Measurements from ENCODE around the gene RTN4R.
"Not testable (repeated sequence)": the region's sequence is repeated elsewhere in the genome, so short reads cannot be mapped to it uniquely, and the experiment has no call there.

RTN4R gene

GRCh38 chr22:20268279-20269012, at the start of gene RTN4R:
Gene RTN4R, minus strand, starts transcription at chr22:20268318. Its CDS starts 226 bp downstream, at chr22:20268092.
- TF ChIP-seq CTCF (IDR thresholded peaks at IDR 0.05; ENCODE audit: low read depth, low read length), result peak; percentile 50
- no peak within 1 kb of the TSS for H3K4me3 ChIP-seq (ENCODE audit: low read depth, low read length)

DNA sequence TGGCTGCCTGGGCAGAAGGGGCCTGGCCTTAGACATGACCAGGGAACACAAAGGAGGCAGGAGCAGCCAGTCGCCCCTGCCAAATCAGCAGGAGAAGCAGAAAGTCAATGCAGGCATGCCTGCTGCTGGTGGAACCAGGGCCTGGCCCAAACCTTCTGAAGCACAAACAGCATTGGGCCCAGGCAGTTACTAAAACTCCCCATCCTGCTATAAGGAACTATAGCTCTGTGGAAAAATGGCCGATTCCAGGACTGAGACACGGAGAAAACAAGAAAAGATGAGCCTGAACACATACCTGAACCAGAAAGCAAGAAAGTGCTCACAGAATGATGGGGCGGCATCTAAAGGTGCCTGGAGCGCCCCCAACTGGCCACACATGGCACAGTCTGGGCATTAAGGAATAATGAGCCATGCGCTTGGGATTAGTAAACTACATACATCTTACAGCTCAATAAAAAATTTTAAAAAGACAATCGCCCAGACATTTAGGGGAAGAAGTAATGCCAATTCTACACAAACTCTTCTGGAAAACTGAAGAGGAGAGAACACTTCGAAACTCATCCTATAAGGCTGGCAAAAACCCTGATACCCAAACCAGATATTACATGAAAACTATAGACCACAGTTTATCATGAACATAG, 49.4 kb upstream of the RTN4R start:
- not testable (repeated sequence) for H3K4me3 ChIP-seq (ENCODE audit: low read depth, low read length)
- peak; percentile 53 for TF ChIP-seq CTCF (IDR thresholded peaks at IDR 0.05; ENCODE audit: low read depth, low read length)

DNA sequence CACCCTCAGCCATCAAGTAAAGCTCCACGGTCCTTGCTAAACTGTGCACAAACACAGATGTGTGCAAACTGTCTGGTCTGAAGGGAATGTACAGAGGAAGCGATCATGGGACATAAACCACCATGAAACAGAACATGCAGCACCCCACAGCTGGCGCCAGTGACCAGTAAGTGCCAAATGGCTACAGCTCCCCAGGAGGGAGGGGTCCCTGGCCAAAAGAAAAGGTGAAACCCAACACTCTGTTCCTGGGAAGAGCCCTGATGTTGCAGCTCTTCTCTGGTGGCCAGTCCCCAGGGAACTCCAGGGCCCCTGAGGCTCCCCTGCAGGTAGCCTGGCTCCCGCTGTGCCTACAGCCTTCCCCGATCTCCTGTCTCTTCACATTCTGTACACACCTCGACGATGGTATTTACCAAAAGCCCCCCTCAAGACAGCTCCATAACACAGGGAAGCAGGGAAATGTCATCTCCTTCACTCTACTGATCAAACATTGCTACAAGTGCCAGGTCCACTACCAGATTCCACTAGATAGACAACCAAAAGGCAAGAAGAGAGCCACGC, 48.8 kb upstream of the RTN4R start:
- no peak for TF ChIP-seq CTCF (IDR thresholded peaks at IDR 0.05; ENCODE audit: low read depth, low read length)
- H3K4me3 ChIP-seq (ENCODE audit: low read depth, low read length), result no peak overlapping the region

GRCh38 chr22:20316217-20316843, 48.2 kb upstream of the RTN4R start:
- H3K4me3 ChIP-seq (ENCODE audit: low read depth, low read length), result no peak overlapping the region
- no peak for TF ChIP-seq CTCF (IDR thresholded peaks at IDR 0.05; ENCODE audit: low read depth, low read length)

DNA sequence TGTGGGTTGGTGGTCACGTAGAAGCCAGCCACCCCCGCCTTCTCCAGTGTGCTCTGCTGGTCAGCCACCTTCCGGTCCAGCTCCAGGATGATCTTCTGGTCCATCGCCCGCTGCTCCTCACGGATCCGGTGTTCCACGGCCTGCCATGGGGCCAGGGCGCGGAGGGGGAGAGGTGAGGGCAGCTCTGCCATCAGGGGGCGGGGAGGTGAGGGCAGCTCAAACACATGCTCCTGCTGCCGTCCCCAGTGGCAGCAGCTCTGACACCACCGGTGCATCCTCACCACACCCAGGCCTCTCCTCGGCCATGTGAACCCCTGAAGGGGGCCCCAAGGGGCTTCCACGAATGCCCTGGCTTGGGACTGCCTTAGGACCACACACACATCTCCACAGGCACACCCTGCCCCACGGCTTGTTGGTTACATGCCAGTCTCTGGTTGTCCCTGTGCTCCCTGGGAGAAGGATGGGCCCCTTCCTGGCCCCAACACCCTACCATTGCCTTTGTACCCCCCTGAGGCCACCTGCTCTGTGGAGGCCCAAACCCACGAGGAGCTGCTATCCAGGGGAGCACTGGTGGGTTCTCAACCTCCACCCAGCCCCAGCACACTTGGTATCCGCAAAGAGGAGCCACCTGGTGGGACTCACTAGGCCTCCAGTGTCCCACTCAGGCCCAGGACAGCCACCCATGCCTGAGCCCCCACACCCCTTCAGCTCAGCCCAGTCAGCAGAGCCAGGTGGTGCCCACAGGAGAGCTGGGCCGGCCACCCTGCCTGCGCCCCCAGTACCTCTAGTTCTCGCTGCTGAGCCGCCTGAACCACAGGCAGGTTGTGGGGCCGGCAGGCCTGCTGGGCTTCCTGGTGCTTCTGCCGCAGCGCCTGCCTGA, 47.5 kb upstream of the RTN4R start:
- TF ChIP-seq CTCF (IDR thresholded peaks at IDR 0.05; ENCODE audit: low read depth, low read length), result no peak
- no peak overlapping the region for H3K4me3 ChIP-seq (ENCODE audit: low read depth, low read length)

- not testable (repeated sequence) for H3K4me3 ChIP-seq (ENCODE audit: low read depth, low read length)
Observed at GRCh38 chr22:20314741-20315336, 46.7 kb upstream of the RTN4R start.

DNA sequence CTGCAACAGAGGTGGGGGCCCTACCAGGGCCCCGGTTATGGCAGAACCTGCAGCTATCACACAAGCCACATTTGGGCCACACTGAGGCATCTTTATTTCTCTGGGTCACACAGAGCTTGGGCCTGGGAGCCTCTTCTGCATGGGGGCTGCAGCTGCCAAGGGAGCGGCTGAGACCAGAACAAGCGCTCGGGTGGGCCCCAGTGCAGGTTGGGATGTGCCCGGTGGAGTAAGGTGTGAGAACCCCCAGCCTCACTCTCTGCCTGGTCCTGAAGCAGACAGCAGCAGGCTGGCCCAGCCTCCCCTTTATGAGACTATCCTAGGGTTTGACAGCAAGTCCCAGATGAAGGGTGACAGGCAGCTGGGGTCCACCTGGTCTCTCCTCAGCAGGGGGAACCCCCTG, 46.1 kb upstream of the RTN4R start:
- not testable (repeated sequence) for H3K4me3 ChIP-seq (ENCODE audit: low read depth, low read length)

DNA sequence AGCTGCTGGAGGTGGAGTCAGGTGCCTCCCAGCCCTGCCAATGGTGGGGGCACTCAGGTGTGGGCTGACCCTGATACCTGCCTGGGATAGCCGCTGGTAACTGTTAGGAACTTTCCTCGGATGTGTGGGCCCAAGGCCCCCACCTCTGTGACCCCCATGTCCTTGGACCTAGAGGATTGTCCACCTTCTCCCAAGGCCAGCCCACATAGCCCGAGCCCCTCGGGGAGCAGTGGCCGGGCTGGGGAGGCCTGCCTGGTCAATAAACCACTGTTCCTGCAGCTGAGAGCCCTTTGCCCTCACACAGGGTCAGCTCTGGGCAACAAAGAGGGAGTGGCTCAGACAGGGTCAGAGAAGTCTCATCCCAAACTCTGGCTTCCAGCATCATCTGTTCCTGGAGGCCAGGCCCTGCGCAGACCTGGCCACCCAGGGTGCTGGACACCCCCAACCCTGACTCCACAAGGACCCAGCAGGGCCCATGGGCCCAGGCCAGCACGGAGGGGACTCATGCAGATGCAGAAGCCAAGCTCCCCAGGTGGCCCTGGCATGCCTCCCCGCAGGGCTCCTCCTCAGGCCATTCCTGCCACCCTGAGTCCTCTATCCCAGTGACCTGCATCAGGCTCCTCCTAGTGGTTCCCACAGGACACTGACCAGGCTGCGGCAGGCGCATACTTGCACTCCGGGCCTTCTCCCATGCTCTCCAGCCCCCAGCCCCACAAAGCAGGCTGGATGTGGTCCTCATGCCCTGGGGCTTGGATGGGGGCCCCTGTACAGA, 45.4 kb upstream of the RTN4R start:
- H3K4me3 ChIP-seq (ENCODE audit: low read depth, low read length), result not testable (repeated sequence)
